Measurements from ENCODE around the gene SNX9.

GRCh38 chr6:157991067-157991432, 168.0 kb downstream of the SNX9 start:
- TF ChIP-seq REST (IDR thresholded peaks at IDR 0.05; ENCODE audit: borderline replicate concordance) (no peak), CTCF (IDR thresholded peaks at IDR 0.05; ENCODE audit: poor library complexity, severe bottlenecking) (no peak), EP300 (conservative IDR thresholded peaks at IDR 0.05; ENCODE audit: poor library complexity, severe bottlenecking) (no peak), EZH2 (IDR thresholded peaks at IDR 0.05; ENCODE audit: borderline replicate concordance, insufficient read depth, low read length, poor library complexity, severe bottlenecking) (no peak), POLR2AphosphoS5 (IDR thresholded peaks at IDR 0.05) (no peak), TAF1 (IDR thresholded peaks at IDR 0.05; ENCODE audit: low read depth) (no peak), SMC3 (conservative IDR thresholded peaks at IDR 0.05; ENCODE audit: poor library complexity) (no peak)

Data from neural cell (in vitro differentiated cells).